Kidney epithelial cell (primary cell): ENCODE results near the gene C1orf226. TPM values are rescaled to one million over a fixed set of nuclear protein-coding genes. Genes with fewer than 3 reads are reported as not detected.

Experiments used
- DNase-seq: peaks from one replicate; pipeline ENCODE4 v3.0.0-alpha.2; 2010; ENCODE audit warnings: low read depth
- H3K27me3 ChIP-seq: 2 replicates; pipeline ENCODE4 v1.6.0; 2011; ENCODE audit warnings: low read length; ENCODE audit not compliant: control insufficient read depth, insufficient read depth
- H3K36me3 ChIP-seq: 2 replicates; pipeline ENCODE4 v1.5.1; 2011; ENCODE audit warnings: low read length; ENCODE audit not compliant: control insufficient read depth, insufficient read depth
- H3K4me3 ChIP-seq: 2 replicates; pipeline ENCODE4 v1.5.1; 2011; ENCODE audit warnings: low read depth, mild to moderate bottlenecking, control low read depth, low read length
- CTCF ChIP-seq: IDR thresholded peaks from 2 replicates; pipeline ENCODE4 v1.5.1; 2011; ENCODE audit warnings: mild to moderate bottlenecking, moderate library complexity, low read length, control low read depth, inconsistent platforms; ENCODE audit not compliant: insufficient read depth, poor library complexity, severe bottlenecking
- total RNA-seq: library from RNA; depleted of rRNA; stranded (reverse); fragments of >200 nt; gene quantifications from 2 replicates; pipeline ENCODE4 v1.2.3, GENCODE V29; 2015

Gene C1orf226
- total RNA-seq, 1 donor from 2014 or later: 3.7 TPM

- Histone ChIP-seq H3K4me3 (no peak overlapping the region), H3K27me3 (no peaks in the 10 kb centered on the region), H3K36me3 (no peaks in the 10 kb centered on the region)
- no peak for TF ChIP-seq CTCF
- no peak for DNase-seq
Observed at GRCh38 chr1:162375463-162375862, 6.1 kb upstream of the C1orf226 start.

- no peak for DNase-seq
- H3K36me3 ChIP-seq: no peaks in the 10 kb centered on the region
- no peak for TF ChIP-seq CTCF
- no peaks in the 10 kb centered on the region for H3K27me3 ChIP-seq
- no peak within 1 kb of the TSS for H3K4me3 ChIP-seq
Observed at GRCh38 chr1:162376691-162377090, 4.8 kb upstream of the C1orf226 start, which contains the start of gene SPATA46. Gene SPATA46 (minus strand): TSS chr1:162376854. CDS start chr1:162376790, 64 bp downstream.

GRCh38 chr1:162380061-162380846 is 1.3 kb upstream of the C1orf226 start:
- no peak for DNase-seq
- Histone ChIP-seq H3K36me3 (peaks cover 2% of the 10 kb centered on the region), H3K4me3 (no peak overlapping the region), H3K27me3 (no peaks in the 10 kb centered on the region)
- TF ChIP-seq CTCF: no peak

- Histone ChIP-seq H3K27me3 (no peaks in the 10 kb centered on the region), H3K36me3 (peaks cover 3% of the 10 kb centered on the region), H3K4me3 (no peak overlapping the region)
- no peak for DNase-seq
- TF ChIP-seq CTCF: no peak
Observed at GRCh38 chr1:162381941-162382750, 618 bp downstream of the C1orf226 start.

GRCh38 chr1:162383091-162383490 is 1.6 kb downstream of the C1orf226 start:
- Histone ChIP-seq H3K36me3 (peaks cover 3% of the 10 kb centered on the region), H3K27me3 (no peaks in the 10 kb centered on the region), H3K4me3 (no peak overlapping the region)
- TF ChIP-seq CTCF: no peak
- no peak for DNase-seq
